Testis (tissue), 3 donors: Measurements from ENCODE around the gene GPHN. TPM values are rescaled to one million over a fixed set of nuclear protein-coding genes. Genes with fewer than 3 reads are reported as not detected.

Source experiments
- DNase-seq: peaks from one replicate; pipeline ENCODE4 v3.0.0-alpha.2; 2019
- H3K27ac ChIP-seq, 2 donors: fragments of 200-600 bp; sonication (generic); one replicate each; pipeline ENCODE4 v1.5.1; 2019
- H3K27me3 ChIP-seq: fragments of 200-600 bp; sonication (generic); one replicate; pipeline ENCODE4 v1.5.1; 2019
- H3K36me3 ChIP-seq: fragments of 200-600 bp; sonication (generic); one replicate; pipeline ENCODE4 v1.5.1; 2017; ENCODE audit warnings: low read depth; ENCODE audit errors: missing control alignments
- H3K4me1 ChIP-seq: fragments of 200-600 bp; sonication (generic); one replicate; pipeline ENCODE4 v1.5.1; 2019
- H3K4me3 ChIP-seq, 2 donors: fragments of 200-600 bp; sonication (generic); one replicate each; pipeline ENCODE4 v1.5.1; 2017 to 2019
- H3K9me3 ChIP-seq: fragments of 200-600 bp; sonication (generic); one replicate; pipeline ENCODE4 v1.5.1; 2017
- POLR2A ChIP-seq: fragments of 450-650 bp; IDR thresholded peaks from one replicate; pipeline ENCODE4 v1.6.1; 2017; ENCODE audit warnings: antibody characterized with exemption, mild to moderate bottlenecking, moderate library complexity
- WGBS, 2 donors: methylation state at CpG; one replicate each; pipeline ENCODE4 v1.1.5; 2018; 5-methylcytosine and 5-hydroxymethylcytosine counted together
- intact Hi-C: fragments of 100-400 bp; cut with DNase I; formaldehyde crosslinking; loops from one replicate; pipeline ENCODE4 v1.15.1; 2023; ENCODE audit warnings: low total_unique reads
- polyA plus RNA-seq: library from polyadenylated mRNA; stranded (reverse); fragments of 350-450 nt; fragmentation: Illumina TruSeq; extraction: RNeasy Lipid Tissue Mini Kit (QIAGEN cat#74804); gene quantifications from one replicate; pipeline ENCODE4 v1.2.3, GENCODE V29; 2014; ENCODE audit warnings: low read depth, low replicate concordance; ENCODE audit not compliant: insufficient read depth
- total RNA-seq, 2 donors: library from RNA; depleted of rRNA; stranded (reverse); fragments of >200 nt; gene quantifications; one replicate each; pipeline ENCODE4 v1.2.3, GENCODE V29; 2016
- TF ChIP-seq, protein P1 (sequence below), 3 experiments: fragments of 450-650 bp in 2 of 3; fragments of 200-600 bp in 1 of 3; sonication (generic) in 1 of 3; IDR thresholded peaks; one replicate each; pipeline ENCODE4 v1.5.1; 2016 to 2019; ENCODE audit warnings: antibody characterized with exemption in 3 of 3, mild to moderate bottlenecking in 2 of 3, moderate library complexity in 1 of 3

Gene GPHN
- total and polyA plus RNA-seq, 3 donors from 2014 or later = 14.2 to 26.5 (median 25.4) TPM

GRCh38 chr14:67002994-67003753 is 495.2 kb downstream of the GPHN start:
- Histone ChIP-seq H3K36me3 (no peaks in the 10 kb centered on the region), H3K27me3 (no peaks in the 10 kb centered on the region), H3K4me3 (no peak overlapping the region), H3K4me1 (no peaks in the 10 kb centered on the region), H3K27ac (no peak overlapping the region), H3K9me3 (no peaks in the 10 kb centered on the region)
- TF ChIP-seq, protein P1, sequence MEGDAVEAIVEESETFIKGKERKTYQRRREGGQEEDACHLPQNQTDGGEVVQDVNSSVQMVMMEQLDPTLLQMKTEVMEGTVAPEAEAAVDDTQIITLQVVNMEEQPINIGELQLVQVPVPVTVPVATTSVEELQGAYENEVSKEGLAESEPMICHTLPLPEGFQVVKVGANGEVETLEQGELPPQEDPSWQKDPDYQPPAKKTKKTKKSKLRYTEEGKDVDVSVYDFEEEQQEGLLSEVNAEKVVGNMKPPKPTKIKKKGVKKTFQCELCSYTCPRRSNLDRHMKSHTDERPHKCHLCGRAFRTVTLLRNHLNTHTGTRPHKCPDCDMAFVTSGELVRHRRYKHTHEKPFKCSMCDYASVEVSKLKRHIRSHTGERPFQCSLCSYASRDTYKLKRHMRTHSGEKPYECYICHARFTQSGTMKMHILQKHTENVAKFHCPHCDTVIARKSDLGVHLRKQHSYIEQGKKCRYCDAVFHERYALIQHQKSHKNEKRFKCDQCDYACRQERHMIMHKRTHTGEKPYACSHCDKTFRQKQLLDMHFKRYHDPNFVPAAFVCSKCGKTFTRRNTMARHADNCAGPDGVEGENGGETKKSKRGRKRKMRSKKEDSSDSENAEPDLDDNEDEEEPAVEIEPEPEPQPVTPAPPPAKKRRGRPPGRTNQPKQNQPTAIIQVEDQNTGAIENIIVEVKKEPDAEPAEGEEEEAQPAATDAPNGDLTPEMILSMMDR (IDR thresholded peaks at IDR 0.05) = no peak
- TF ChIP-seq POLR2A = no peak
- no peak for DNase-seq
- intact Hi-C loops = no loop called here

DNA sequence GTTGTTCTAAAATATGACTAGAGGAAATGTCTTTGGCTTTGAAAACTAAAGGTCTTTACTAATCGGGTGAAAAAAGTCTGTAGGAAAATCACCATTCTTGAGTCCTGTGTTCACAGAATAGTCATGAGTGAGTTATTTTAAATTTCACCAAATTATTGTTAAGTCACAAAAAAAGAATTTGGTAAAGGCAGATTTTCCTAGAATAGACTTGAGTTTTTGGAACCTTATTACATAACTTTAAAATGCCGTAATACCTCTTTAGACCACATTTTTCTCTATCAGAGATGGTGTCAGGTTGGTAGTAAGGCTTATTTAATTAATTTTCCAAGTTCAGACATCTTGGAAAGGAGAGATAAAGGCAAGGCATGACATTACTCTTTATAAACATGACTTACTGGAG is 496.6 kb downstream of the GPHN start:
- Histone ChIP-seq H3K27me3 (no peaks in the 10 kb centered on the region), H3K27ac (no peak overlapping the region), H3K4me1 (no peaks in the 10 kb centered on the region), H3K36me3 (no peaks in the 10 kb centered on the region), H3K4me3 (no peak overlapping the region), H3K9me3 (no peaks in the 10 kb centered on the region)
- intact Hi-C loops = no loop called here
- WGBS, 2 donors = 97 to 99% methylated on average over 2 of the region's 2 CpGs
- TF ChIP-seq, protein P1 (IDR thresholded peaks at IDR 0.05) = no peak
- no peak for TF ChIP-seq POLR2A
- no peak for DNase-seq

DNA sequence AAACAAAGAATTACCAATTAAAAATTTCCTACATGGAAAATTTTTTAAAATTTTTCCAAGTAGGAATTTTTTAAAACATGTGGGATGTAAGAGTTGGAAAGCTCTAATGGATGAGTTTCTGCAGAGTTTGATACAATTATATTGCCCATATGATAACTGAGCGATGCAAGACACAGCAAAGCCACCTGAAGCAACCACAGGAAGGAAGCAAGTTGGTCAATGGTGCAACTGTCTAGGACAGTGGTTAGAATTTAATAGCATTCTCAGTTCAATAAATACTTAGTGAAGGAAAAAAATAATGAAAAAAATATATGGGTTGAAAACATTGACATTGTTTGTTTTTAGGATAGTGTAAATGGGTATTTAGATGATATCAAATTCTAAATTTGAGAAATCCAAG is 502.7 kb downstream of the GPHN start:
- TF ChIP-seq POLR2A = no peak
- TF ChIP-seq, protein P1 (IDR thresholded peaks at IDR 0.05) = no peak
- intact Hi-C loops = no loop called here

DNA sequence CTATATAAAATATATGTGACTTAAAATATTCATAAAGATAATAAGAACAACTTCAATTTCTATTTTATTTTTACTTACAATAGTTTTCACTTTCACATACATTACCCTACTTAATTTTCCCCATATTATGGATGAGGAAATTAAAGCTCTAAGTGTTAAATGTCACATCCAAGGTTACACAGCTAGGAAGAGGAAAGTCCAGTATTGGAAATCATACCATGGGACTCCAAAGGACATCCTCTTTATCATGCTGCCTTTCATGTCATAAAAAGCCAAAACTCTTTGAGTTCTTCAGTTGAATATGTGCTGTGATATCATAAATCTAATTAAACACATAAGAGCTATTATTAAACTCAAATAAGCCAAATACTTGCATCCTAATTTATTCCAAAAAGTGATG is 508.9 kb downstream of the GPHN start:
- H3K36me3 ChIP-seq = no peaks in the 10 kb centered on the region

More for the DNA sequence above, 502.7 kb downstream of the GPHN start:
- Histone ChIP-seq H3K27me3 (no peaks in the 10 kb centered on the region), H3K9me3 (no peaks in the 10 kb centered on the region), H3K4me3 (no peak overlapping the region), H3K27ac (no peak overlapping the region), H3K4me1 (no peaks in the 10 kb centered on the region), H3K36me3 (no peaks in the 10 kb centered on the region)
- no peak for DNase-seq
- WGBS, 2 donors = 93 to 94% methylated on average over 1 of the region's 1 CpG

More for the DNA sequence above, 508.9 kb downstream of the GPHN start:
- intact Hi-C loops = no loop called here
- Histone ChIP-seq H3K27ac (no peak overlapping the region), H3K4me3 (no peak overlapping the region), H3K27me3 (no peaks in the 10 kb centered on the region), H3K4me1 (no peaks in the 10 kb centered on the region), H3K9me3 (no peaks in the 10 kb centered on the region)
- TF ChIP-seq POLR2A = no peak
- TF ChIP-seq, protein P1 (IDR thresholded peaks at IDR 0.05) = no peak
- DNase-seq = no peak
